GM12874 (cell line): ENCODE results near the gene DDX3X.

ENCODE experiments used
- TF ChIP-seq, protein P1 (sequence below): IDR thresholded peaks from 2 replicates; pipeline ENCODE4 v1.5.1; 2011; ENCODE audit warnings: low read depth, mild to moderate bottlenecking, control low read depth, low read length, moderate library complexity; ENCODE audit not compliant: insufficient read depth

DDX3X gene

DNA sequence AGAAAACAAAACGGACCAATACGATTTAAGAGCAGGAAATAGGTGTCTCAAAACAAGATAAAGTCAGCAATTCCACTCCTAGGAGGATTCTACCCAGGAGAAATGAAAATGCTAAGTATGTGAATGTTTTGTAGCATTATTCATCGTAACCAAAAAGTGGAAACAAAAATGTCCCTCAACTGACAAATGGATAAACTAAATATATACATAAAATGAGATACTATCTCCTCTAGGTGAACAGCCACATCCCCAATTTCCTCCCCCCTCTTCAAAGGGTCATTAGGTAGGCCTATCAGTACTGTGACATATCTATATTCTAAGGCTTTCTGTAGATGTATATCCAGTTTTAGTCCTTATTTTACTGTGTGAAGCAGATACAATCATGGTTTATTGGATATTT is 18.0 kb downstream of the DDX3X start:
- TF ChIP-seq, protein P1, sequence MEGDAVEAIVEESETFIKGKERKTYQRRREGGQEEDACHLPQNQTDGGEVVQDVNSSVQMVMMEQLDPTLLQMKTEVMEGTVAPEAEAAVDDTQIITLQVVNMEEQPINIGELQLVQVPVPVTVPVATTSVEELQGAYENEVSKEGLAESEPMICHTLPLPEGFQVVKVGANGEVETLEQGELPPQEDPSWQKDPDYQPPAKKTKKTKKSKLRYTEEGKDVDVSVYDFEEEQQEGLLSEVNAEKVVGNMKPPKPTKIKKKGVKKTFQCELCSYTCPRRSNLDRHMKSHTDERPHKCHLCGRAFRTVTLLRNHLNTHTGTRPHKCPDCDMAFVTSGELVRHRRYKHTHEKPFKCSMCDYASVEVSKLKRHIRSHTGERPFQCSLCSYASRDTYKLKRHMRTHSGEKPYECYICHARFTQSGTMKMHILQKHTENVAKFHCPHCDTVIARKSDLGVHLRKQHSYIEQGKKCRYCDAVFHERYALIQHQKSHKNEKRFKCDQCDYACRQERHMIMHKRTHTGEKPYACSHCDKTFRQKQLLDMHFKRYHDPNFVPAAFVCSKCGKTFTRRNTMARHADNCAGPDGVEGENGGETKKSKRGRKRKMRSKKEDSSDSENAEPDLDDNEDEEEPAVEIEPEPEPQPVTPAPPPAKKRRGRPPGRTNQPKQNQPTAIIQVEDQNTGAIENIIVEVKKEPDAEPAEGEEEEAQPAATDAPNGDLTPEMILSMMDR, result no peak

DNA sequence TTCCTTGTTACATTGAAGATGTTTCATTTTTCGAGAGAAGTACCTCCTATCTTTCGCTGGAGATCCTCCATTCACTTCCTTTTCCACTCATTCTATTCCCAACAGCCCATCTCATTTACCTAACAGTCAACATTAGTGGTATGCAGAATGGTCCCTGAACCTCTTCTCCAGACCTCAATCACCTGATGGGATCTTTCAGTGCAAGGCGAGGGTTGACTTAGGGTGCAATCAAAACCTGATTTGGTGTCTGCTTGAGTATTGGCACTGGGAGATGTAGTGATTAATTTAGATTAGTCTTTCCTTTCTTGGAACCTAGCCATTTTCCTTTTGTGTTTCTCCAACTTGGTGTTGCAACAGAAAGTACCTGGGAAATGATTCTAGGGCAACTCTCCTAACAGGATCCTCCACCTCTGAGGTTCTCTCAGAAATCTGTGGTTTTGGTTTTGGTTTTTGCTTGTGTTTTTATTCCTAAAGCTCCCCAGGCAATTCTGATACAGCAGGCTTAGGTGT is 18.4 kb downstream of the DDX3X start:
- TF ChIP-seq, protein P1, result no peak

DNA sequence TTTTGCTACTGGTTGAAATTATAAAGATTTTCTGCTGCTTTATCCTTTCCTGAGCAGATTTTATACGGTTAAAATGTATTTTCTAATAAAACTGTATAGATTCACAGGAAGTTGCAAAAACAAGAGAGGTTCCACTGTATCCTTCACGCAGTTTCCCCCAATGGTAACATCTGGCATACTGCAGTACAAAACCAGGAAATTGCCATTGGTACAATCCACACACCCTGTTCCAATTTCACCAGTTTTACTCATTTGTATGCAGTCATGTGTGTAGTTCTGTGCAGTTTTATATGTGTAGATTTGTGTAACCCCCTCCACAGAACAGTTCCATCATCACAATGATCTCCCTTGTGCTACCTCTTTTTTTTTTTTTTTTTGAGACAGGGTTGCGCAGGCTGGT is 20.0 kb downstream of the DDX3X start:
- TF ChIP-seq, protein P1, result no peak

DNA sequence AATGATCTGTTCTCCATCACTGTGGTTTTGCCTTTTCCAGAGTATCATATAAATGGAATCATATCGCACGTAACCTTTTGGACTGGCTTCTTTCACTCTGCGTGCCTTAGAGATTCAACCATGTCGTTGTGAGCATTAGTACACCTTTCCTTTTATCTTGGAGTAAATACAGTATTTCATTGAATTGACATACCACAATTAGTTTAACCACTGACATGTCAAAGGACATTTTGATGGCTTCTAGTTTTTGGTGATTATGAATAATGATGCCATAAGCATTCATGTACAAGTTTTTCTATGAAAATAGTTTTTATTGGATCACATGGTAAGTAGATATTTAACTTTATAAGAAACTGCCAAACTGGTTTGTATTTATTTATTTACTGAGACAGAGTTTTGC is 35.2 kb downstream of the DDX3X start:
- TF ChIP-seq, protein P1, result no peak

DNA sequence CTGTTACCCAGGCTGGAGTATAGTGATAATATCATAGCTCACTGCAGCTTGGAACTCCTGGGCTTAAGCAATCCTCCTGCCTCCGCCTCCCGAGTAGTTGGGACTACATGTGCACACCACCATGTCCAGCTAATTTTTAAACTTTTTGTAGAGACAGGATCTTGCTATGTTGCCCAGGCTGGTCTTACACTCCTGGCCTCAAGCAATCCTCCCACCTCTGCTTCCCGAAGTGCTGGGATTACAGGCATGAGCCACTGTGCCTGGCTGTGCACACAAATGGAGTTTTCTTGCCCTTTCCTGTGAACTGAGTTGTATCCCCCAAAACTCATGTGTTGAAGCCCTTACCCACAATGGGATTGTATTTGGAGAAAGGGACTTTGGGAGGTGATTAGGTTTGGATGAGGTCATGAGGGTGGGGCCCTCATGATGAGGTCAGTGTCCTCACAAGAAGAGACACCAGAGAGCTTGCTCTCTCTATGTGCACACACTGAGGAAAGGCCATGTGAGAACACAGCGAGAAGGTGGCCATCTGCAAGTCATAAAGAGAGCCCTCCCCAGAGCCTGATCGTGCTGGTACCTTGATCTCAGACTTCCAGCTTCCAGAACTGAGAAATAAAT is 40.1 kb downstream of the DDX3X start:
- TF ChIP-seq, protein P1, result no peak

DNA sequence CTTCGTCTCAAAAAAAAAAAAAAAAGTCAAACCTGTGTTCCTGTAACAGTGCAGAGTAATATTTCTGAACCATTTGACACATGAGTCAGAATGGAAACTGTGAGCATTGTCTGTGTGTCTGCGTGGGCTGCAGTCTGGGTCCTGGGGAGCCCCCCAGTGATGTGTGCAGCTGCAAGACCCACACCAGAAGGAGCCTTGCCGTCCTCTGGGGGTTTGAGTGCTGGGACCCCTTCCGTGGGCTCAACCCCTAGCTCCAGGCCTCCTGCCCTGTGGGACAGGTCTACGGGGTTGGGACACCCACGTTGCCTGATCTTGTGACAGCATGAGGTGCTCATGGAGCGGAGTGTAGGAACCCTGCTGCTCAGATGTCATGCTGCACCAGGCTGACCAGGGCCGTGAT is 43.7 kb downstream of the DDX3X start:
- TF ChIP-seq, protein P1, result no peak

DNA sequence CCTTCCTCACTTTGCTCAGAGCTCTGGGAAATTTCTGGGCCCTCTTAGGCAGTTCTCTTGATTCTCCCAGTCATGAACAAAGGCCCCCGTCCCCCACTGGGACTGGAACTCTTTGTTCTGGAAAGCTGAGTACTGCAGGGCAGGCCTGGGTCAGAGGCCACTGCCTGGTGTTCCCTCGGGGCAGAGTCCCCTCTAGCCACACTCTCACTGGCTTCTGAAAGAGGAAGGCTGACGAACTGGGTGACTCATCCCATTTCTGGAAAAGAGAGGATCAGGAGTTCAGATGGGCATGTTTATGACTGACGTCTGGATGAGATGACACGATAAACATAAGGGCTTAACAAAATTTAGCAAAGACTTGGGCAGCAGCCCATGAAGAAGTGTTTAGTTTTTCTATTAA is 47.7 kb downstream of the DDX3X start:
- TF ChIP-seq, protein P1, result no peak
